Measurements from ENCODE around the gene PLXNA2.

- TF ChIP-seq CTCF (IDR thresholded peaks at IDR 0.05; ENCODE audit: insufficient read depth, low read depth, low read length) (no peak), EZH2 (IDR thresholded peaks at IDR 0.05; ENCODE audit: insufficient read depth, low read length) (no peak)
Measured at GRCh38 chr1:208222376-208223126, 21.6 kb downstream of the PLXNA2 start.

Measured in astrocyte (in vitro differentiated cells and primary cell).